HG02623 (cell line): ENCODE data around the gene UNG.
A peak's percentile ranks its signal among the peaks of the same experiment; 100 is the strongest.

Source experiments
- ATAC-seq: cut with Tn5 transposase; IDR thresholded peaks from one replicate; pipeline ENCODE4 v1.9.1; 2021; ENCODE audit warnings: moderate library complexity; ENCODE audit not compliant: unreplicated experiment

Gene UNG

DNA sequence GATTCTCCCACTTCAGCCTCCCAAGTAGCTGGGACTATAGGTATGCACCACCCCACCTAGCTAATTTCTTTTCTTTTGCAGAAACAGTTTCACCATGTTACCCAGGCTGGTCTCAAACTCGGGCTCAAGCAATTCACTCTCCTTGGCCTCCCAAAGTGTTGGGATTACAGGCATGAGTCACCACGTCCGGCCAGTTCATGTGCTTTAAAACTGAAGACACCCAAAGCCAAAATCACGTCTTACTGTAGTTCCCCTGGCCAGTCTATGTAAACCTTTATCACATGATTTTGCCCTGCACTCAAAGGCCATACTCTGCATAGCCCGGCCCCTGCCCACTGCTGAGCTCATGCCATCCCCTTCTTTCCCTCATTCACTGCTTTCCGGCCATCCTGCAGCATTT, 8.6 kb upstream of the UNG start:
- no peak for ATAC-seq

DNA sequence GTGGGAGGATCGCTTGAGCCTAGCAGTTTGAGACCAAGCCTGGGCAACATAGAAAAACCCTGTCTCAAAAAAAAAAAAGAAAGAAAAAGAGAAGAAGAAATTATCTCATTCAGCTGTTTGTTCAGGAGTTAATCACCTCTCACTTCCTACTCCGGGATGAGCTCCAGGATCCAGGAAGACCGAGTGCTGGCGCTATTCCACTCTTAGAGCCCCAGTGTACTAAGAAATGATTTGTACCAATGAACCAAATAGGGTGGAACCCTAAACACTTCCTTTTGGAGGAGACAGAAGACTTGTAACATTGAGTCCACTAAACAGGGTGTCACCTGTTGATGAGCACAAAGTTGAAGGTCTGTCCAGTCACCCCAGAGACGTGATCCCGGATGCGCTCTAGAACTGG, 7.7 kb upstream of the UNG start:
- ATAC-seq: no peak

DNA sequence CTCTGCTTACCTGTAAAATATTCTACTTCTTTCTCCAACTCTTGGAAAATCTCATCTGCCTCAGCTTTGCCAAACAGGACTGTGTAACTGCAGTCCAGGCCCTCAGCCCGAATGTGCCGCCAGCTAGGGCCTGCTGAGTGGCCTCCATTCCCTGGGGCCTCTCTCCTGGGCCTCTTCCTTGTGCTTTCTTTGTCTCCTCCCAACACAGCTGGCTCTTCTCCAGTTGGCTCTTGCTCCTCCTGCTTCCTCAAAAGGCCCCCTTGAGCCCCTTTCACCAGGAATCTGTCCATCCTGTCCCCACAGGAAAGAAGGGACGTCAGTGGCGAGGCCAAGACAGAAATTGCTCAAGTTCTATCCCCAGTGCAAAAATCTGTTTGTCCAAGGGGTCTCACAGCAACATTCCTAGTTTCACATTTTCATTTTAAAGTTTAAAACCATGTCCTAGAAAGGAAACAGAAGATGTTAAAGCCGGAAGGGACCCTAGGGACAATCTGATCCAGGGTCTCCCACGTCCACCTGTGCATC, 4.8 kb upstream of the UNG start:
- ATAC-seq: no peak

DNA sequence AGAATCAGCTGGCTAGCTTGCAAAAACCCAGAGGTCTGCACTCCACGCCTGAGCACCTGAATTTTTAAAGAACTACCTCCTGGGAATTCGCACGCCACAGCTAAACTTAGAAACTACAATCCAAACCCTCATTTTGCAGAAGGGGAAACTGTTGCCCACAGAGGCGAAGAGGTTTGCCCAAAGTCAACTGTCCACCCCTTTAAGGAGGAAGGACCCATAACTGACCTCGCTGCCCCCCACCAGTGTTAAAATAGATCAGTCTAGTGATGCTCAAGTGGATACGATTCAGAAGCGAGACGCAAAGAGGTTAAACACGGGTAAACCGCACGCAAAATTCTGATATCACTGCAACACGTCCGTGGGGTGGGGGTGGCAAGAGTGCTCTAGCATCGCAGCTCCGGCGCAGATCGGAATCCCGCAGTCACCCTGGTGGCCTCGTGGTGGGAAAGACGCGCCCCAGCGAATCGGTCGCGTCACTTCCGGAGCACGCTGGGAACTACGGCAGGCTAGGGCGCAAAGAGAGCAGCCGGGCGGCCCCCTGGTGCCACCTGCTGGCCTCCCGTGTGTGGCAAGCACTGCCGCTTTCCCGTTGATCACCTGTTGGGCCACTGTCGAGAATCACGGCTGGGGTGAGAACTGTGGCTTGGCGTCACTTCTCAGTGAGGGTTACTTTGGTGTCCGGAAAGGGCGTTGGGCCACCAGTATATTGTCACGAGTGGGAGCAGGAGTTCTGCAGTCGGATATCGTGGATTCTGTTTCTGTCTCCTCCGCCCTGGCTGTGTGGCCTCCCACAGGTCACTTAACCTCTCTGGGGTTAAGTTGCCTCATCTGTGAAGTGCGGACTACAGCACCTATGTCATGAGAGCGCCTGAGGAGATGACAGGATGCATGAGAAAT, 4.1 kb upstream of the UNG start, which contains the start of gene ALKBH2:
Gene ALKBH2 (minus strand): TSS at position 451 of the 897 bp plus-strand sequence. CDS start 686 bp downstream, outside the sequence.
- peak; percentile 50 for ATAC-seq

DNA sequence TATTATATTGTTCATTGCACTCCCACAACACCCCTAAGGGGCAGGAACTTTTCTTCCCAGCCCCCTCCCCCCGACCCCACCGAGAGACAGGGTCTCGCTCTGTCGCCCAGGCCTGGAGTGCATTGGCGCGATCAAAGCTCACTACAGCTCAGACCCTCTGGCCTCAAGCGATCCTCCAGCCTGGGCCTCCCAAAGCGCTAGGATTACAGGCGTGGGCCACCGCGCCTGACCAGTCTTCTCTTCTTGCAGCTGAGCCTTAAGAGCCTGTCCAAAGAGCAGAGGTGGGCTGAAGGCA, 310 bp upstream of the UNG start:
- ATAC-seq: no peak

DNA sequence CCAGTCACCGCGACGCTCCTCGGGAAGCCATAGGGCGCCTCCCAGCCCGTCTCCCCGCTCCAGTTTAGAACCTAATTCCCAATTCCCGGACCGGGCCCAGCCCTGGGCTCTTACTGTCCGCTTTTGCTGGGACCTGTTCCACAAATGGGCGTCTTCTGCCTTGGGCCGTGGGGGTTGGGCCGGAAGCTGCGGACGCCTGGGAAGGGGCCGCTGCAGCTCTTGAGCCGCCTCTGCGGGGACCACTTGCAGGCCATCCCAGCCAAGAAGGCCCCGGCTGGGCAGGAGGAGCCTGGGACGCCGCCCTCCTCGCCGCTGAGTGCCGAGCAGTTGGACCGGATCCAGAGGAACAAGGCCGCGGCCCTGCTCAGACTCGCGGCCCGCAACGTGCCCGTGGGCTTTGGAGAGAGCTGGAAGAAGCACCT, 797 bp downstream of the UNG start:
- peak; percentile 13 for ATAC-seq

GRCh38 chr12:109098651-109099050, 1.3 kb downstream of the UNG start:
- no peak for ATAC-seq

DNA sequence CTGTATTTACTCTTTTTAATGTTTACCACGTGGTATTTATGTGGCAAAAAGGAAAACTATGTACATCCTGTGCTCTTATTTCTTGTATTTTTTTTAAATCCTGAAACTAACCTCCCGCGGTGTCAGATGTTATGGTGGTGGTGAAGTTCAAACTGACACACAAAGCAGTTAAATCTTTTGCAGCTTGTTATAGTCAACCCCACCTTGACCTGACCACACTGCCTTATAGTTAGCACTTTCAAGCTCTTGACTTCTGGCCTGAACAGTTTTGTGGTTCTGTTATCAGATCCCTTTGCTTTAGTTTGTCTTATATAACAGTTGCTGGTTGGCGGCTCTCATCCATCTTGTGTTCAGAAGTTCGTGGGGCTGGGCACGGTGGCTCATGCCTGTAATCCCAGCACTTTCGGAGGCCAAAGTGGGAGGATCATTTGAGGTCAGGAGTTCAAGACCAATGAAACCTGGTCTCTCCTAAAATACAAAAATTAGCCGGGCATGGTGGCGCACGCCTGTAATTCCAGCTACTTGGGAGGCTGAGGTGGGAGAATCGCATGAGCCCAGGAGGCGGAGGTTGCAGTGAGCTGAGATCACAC, 2.1 kb downstream of the UNG start:
- ATAC-seq: no peak

GRCh38 chr12:109100741-109101140, 3.3 kb downstream of the UNG start:
- no peak for ATAC-seq

- ATAC-seq: no peak
Measured at GRCh38 chr12:109102491-109102890, 5.1 kb downstream of the UNG start.

DNA sequence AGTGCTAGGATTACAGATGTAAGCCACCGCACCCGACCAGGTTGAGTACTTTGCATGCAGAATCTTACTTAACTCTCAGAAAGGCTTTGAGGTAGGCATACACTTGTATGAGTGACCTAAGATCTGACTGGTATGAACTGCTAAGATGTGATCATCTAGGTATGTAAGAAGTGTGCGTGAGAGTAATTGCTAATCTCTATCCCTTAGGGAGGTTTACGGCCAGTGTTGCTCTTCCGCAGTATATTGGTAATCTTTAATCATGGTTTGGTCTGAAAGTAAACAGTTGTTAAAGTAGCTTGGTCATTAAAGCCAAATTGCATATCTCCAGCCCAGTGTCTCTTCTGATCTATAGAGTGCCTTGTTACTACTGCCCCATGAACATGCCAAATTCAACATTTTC, 7.8 kb downstream of the UNG start:
- ATAC-seq: no peak

DNA sequence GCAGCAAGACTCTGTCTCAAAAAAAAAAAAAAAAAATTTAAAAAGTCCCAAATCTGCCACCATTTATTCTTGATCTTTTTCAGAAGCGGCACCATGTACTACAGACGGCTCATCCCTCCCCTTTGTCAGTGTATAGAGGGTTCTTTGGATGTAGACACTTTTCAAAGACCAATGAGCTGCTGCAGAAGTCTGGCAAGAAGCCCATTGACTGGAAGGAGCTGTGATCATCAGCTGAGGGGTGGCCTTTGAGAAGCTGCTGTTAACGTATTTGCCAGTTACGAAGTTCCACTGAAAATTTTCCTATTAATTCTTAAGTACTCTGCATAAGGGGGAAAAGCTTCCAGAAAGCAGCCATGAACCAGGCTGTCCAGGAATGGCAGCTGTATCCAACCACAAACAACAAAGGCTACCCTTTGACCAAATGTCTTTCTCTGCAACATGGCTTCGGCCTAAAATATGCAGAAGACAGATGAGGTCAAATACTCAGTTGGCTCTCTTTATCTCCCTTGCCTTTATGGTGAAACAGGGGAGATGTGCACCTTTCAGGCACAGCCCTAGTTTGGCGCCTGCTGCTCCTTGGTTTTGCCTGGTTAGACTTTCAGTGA, 12.5 kb downstream of the UNG start:
- no peak for ATAC-seq

DNA sequence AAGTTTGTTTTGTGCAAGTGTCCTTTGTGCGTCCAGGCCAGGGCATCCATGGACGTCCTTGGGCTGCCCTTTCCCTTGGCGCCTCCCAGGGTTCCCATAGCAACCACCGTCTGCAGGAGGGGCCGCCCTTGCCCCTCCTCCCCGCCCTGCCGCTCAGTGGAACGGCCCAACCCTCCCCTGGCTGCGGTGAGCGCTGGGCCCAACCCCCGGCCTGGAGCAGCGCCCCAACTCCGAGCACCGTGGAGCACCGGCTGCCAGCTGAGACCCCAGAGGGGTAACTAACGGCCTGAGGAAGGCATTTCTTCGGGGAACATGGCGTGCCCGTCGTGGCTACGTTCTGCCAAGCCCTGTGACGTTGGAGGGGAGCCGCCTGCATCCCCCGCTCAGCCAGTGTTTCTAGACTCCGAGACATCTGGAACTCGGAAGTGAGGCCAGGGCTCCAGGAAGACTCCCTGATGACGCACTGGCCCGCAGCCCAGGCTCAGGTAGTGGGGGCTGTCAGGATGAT, 13.6 kb downstream of the UNG start:
- ATAC-seq: no peak

- ATAC-seq: no peak
Measured at GRCh38 chr12:109112720-109113465, 15.5 kb downstream of the UNG start.

GRCh38 chr12:109113661-109114321, 16.4 kb downstream of the UNG start:
- ATAC-seq: no peak

DNA sequence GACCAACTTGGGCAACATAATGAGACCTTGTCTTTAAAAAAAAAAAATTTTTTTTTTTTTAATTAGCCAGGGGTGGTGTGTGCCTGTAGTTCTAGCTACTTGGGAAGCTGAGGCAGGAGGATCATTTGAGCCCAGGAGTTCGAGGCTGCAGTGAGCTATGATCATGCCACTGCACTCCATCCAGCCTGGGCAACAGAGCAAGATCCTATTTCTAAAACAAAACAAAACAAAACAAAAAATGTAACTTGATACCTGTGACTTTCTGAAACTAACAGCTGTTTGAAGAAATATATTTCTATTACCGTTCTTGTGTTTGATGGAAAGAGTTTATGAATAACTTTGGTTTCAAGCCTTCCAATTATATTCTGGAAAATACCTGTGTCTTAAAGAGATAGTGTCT, 17.2 kb downstream of the UNG start:
- no peak for ATAC-seq

- ATAC-seq: no peak
Measured at GRCh38 chr12:109115404-109115757, 18.0 kb downstream of the UNG start.

DNA sequence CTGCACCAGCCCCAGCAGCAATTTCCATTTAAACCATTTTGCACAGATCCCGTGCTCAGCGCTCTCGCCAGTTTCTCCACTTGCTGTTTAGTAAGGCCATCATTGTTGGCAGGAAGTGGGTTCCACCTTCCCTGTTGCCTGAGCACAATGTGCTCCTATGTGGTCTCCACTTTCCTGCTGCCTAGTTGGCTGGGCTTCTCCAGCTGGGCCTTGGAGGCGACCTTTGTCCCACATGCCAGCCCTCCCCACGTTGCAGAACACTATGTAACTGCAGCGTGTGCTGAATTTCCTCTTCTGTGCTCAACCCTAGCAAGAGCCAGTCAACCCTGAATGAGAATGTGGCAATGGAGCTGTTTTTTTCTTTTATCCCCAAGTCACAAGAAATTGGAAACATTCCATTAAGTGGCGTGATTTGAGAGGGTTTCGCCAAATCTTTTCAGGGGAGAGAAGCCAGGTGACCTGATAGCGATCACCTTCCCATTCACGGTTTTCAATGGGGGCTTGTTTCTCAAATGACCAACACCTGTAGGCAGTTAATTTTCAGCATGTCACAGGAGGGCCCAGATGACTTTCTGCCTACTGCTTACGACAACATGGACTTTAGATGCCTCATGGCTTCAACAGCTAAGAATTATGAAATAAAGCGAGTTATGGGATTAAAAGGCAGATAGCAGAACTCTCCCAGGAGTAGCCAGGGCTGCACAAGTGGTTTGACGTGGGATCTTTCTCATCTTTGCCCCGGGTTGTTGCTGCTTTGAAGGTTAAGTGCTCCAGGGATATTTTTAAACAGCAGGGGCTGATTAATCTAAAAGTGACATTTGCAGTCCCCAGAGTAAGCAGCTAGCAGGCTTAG, 18.6 kb downstream of the UNG start, which contains the start of gene ACACB:
Gene ACACB (plus strand): TSS at position 830 of the 853 bp plus-strand sequence. CDS start 22,819 bp downstream, outside the sequence.
- ATAC-seq: no peak

DNA sequence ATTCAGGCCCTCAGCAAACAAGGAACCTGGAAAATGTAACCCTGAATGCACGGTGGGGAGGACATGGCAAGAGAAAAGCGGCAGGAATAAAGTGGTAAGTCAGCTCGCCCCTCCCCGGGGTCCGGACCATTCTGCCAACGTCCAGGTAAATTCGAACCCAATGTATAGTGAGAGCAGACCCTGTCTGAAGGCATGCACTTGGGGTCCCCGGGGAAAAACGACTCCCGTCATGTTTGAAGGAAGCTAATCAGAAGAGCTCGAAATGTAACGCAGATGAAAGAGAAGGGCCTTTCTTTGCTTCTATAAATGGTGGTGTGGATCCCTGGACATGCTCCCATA, 19.2 kb downstream of the UNG start:
- no peak for ATAC-seq

GRCh38 chr12:109120095-109120494, 22.7 kb downstream of the UNG start:
- no peak for ATAC-seq
